ENCODE data around the gene USB1.

USB1 gene

DNA sequence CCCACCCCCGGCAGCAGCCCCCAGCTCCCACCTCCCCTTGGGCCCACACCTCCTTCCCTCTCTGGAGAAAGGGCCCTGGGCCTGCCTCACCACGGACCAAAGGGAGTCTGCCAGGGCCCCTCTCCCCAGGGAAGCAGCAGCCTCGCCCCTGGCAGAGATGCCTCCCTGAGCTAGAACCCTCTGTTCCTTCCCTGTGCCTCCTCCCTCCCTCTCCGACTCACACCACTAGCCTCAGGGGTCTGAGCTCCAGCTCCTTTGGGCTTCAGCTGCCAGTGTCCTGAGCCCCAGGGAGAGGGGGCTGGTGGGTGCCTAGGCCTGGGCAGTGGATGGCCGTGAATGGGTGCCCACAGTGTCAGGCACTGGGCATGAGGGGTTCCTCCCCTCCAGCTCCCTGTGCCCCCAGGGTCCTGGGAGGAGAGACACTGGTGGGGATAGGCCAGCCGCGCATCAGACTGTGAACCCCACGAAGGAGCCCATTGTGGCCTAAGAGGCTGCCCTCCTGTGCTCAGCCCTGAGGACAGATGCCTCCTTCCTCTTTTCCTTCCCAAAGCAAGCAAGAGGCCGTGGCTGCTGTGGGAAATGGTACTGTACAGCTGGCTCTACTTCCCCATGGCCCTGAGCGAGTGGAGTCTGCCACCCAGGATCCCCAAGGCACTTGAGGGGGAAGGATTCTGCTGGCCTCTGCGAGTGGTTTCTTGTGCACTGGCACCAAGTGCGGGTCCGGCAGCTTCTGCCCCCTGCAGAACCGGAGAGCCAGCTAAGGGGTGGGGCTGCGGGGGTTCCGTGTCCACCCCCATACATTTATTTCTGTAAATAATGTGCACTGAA is 45.1 kb downstream of the USB1 start:
- TF ChIP-seq, protein P1, sequence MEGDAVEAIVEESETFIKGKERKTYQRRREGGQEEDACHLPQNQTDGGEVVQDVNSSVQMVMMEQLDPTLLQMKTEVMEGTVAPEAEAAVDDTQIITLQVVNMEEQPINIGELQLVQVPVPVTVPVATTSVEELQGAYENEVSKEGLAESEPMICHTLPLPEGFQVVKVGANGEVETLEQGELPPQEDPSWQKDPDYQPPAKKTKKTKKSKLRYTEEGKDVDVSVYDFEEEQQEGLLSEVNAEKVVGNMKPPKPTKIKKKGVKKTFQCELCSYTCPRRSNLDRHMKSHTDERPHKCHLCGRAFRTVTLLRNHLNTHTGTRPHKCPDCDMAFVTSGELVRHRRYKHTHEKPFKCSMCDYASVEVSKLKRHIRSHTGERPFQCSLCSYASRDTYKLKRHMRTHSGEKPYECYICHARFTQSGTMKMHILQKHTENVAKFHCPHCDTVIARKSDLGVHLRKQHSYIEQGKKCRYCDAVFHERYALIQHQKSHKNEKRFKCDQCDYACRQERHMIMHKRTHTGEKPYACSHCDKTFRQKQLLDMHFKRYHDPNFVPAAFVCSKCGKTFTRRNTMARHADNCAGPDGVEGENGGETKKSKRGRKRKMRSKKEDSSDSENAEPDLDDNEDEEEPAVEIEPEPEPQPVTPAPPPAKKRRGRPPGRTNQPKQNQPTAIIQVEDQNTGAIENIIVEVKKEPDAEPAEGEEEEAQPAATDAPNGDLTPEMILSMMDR (IDR thresholded peaks at IDR 0.05) = no peak

DNA sequence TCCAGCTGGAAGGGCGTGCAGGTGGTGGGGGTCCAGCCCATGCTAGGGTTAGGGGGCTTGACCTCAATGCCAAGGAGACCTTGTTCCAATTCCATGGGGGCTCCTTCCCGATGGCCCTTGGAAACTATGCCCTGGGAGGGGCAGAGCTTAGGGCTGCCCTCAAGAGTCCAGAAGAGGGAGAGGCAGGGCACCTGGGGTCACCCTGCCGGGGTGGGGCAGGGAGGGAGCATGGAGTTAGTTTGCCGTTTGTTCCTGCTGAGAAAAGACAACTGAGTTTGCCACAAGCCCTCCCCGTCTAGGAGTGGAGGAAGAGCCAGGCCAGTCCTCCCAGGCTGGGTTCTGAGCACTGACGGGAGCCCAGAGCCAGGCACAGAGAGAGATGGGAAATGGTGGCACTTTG is 45.7 kb downstream of the USB1 start:
- TF ChIP-seq, protein P1 (IDR thresholded peaks at IDR 0.05) = no peak

DNA sequence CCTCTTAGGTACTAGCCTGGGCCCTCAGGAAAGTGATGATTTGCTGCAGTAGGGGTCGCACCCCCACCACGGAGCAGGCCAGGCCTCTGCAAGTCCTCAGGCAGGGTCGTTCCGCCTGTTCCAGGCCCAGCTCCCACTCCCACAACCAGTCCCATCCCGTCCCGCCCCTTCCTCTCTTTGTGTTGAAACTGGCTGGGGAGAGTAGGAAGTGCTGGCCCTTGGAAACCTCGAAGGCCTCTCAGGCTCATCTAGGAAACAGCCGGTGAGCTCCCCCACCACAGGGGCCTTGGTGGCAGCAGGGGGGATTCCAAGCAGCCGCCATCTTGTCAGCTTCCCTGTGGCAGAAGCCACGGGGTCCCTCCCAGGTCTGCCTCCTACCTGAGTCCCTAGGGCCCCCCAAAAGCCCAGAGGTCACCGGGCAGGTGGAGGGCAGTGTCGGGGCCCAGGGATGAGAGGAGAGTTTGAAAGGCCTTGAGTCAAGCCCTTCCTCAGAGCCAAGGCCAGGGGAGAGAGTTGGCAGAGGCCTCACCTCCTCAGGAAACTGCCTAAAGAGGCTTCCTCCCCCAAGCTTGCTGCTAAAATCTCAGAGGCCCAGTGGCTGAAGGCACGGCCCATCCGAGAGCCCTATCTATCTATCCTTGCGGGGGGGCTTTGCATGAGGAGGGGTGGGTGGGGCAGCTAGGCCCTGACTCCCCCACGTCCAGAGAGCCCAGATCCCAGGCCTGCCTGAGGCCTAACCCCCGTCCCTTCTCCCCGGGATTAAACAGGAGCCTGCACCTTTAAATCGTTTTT is 46.5 kb downstream of the USB1 start:
- TF ChIP-seq, protein P1 (IDR thresholded peaks at IDR 0.05) = no peak

DNA sequence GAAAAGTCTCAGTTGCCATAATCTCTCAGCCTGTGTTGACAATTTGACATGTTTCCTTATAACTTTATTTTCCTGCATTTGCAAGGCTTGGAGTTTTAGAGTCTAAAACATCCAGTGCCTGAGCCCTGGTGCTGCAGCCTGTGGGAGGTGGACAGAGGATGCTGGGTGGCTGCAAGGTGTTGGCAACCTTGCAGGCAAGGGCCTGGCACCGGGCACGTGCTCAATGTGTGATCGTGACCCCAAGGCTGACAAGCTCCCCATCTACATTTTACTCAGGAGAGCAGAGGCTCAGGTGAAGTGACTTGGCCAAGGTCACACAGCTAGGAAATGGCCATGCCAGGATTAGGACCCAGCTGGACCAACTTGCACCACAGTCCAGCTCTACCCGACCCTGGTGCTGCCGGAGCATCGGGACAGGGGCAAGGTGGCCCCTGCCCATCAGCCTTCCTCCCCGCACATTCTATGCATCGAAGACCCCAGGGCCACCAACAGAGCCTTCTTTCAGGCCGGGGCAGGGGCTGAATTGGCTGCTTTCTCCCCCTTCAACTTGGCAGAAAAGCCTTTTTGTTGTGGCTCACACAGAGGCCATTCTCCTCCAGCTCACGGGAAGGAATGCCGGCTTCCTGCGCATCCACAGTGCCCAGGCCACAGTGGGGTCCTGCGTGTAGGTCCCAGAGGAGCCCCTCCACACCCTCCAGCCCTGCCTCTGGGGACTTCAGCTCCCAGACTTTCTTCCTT is 47.5 kb downstream of the USB1 start:
- TF ChIP-seq, protein P1 (IDR thresholded peaks at IDR 0.05) = no peak

DNA sequence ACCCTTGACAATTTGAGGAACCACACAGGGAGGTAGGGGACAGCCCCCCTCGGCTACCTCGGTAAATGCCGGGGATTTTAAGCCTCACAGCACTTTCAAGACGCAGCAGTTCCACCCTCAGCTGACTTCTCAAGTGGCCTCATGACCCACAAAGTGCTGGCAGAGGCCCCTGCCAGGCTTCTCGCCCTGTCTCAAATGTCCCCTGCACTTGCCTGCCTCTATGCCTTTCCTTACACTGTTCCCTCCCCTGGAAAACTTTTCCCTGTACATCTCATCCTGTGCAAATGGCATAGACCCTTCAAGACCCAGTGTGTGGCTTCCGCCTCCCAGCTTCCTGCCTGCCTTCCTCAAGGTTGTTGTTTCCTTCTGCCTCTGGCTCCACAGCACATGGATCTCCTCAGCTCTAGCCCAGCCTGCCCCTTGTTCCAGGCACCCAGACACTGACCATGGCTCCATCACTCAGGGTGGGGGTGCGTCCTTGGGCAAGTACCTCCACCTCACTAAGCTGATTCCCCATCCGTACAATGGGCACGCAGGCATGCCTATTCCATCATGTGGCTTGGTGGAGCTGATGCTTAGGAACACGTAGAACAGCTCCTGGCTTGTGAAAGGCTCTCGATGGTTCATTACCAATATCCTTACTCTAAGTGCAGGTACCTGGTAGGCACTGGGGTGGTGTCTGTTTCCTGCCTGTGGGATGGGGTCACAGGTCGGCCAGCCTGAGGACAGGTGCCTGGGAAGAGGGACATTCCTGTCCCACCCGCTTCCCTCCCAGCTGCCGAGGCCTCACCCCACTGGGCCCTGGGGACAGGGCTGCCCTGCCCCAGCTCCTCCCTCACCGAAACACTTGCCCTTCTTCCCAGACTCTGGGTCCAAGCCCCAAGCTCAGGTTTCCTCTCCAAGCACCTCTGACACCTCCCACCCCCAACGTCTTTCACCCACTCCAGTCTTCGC is 48.3 kb downstream of the USB1 start:
- TF ChIP-seq, protein P1 (IDR thresholded peaks at IDR 0.05) = no peak

DNA sequence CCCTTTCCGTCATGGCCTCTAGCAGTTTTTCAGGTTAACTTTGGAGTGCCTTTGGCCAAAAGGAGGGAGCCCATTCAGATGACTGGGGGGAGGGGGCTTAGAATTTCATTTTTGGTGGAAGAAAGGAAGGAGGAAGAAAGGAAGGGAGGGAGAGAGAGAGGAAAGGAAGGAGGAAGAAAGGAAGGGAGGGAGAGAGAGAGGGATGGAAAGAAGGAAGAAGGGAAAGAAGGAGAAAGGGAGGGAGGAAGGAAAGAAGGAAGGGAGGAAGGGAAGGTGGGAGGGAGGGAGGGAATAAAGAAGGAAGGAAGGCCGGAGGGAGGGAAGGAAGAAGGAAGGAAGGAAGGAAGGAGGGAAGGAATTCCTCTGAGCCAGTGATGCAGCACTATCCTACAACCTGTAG is 50.1 kb downstream of the USB1 start:
- TF ChIP-seq, protein P1 (IDR thresholded peaks at IDR 0.05) = no peak

Measured in LNCAP (cell line).